Endometrial microvascular endothelial cells (primary cell): ENCODE measurements around the gene TDRKH. TPM values are rescaled to one million over a fixed set of nuclear protein-coding genes. Genes with fewer than 3 reads are reported as not detected.

Source experiments
- in situ Hi-C: cut with HindIII; loops from 2 replicates; pipeline ENCODE4 v1.10.0; 2017; ENCODE audit warnings: low sequenced_read_pairs, low pct_unique_long_range_greater_than_20kb; ENCODE audit errors: inconsistent ontology term
- total RNA-seq: library from RNA; depleted of rRNA; stranded (reverse); fragments of >200 nt; gene quantifications from one replicate; pipeline ENCODE4 v1.2.3, GENCODE V29; 2015; ENCODE audit errors: inconsistent ontology term

Gene TDRKH
- total RNA-seq, 1 donor from 2014 or later: 7.6 TPM

GRCh38 chr1:151729157-151729965 lies 60.9 kb downstream of the TDRKH start:
- in situ Hi-C loops: no loop called here

- in situ Hi-C loops: no loop called here
These were observed 61.9 kb downstream of the TDRKH start for GRCh38 chr1:151728151-151729054.

DNA sequence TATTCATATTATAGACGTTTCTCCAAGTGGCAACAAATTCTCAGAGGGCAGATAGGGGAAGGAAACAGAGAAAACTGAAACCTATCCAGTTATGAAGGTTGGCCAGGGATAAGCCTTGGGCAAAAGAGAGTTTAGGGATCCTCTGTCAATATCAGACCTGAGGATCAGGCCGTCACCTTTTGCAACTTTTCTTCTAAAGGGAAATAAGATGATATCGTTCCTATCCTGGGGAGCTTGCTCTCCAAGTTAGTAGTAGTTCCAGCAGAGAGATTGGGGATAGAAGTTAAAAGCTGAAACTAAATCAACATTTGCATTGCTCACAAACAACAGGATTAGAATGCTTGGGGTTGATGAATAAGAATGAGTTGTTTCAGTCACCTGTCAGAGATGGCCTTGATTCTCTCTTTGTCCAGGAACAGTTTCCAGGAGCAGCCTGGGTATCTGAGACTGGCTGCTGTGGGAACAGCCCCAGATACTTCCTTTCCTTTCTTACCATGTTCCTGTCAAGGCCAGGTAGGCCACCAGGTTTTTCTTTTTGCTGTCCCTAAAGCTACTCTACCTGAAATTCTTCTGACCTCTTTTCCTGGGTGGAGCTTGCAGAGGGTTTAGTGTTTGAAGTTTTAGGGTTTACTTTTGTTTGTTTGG lies 66.5 kb downstream of the TDRKH start:
- in situ Hi-C loops: no loop called here

Other genes with a start within 250 kb of the TDRKH start
- 15.9 TPM for gene SNX27, start 178.4 kb downstream of the TDRKH start, total RNA-seq
- not detected for gene CELF3, start 73.7 kb downstream of the TDRKH start, total RNA-seq
- not detected for gene RIIAD1, start 69.0 kb downstream of the TDRKH start, total RNA-seq
- gene MRPL9, start 27.0 kb downstream of the TDRKH start, total RNA-seq: 121 TPM
- gene LINGO4, start 14.9 kb upstream of the TDRKH start, total RNA-seq: not detected
- gene RORC, start 41.3 kb upstream of the TDRKH start, total RNA-seq: not detected
- gene C2CD4D, start 49.3 kb upstream of the TDRKH start, total RNA-seq: not detected
- gene THEM5, start 63.2 kb upstream of the TDRKH start, total RNA-seq: not detected
- gene THEM4, start 119.0 kb upstream of the TDRKH start, total RNA-seq: 18.0 TPM
- gene S100A10, start 203.4 kb upstream of the TDRKH start, total RNA-seq: 167 TPM
- 314 TPM for gene S100A11, start 246.5 kb upstream of the TDRKH start, total RNA-seq